Ovary (tissue), 9 donors: ENCODE results near the gene ASB2. TPM values are rescaled to one million over a fixed set of nuclear protein-coding genes. Genes with fewer than 3 reads are reported as not detected.

Source experiments
- DNase-seq, 5 donors: peaks; one replicate each; pipeline ENCODE4 v3.0.0-alpha.2; 2019 to 2020
- H3K27ac ChIP-seq, 2 donors: fragments of 200-600 bp; one replicate each; pipeline versions ENCODE4 v1.5.1 to v1.8.0; 2019 to 2022
- H3K27me3 ChIP-seq: fragments of 200-600 bp; one replicate; pipeline ENCODE4 v1.8.0; 2022
- H3K36me3 ChIP-seq: fragments of 200-600 bp; sonication (generic); one replicate; pipeline ENCODE4 v1.5.1; 2019
- H3K4me1 ChIP-seq: one replicate; pipeline ENCODE4 v1.8.1; 2013; ENCODE audit warnings: mild to moderate bottlenecking, moderate library complexity; ENCODE audit not compliant: insufficient read depth
- H3K4me3 ChIP-seq: fragments of 200-600 bp; sonication (generic); one replicate; pipeline ENCODE4 v1.5.1; 2017
- H3K9me3 ChIP-seq, 2 donors: fragments of 200-600 bp in 1 of 2; sonication (generic) in 1 of 2; one replicate each; pipeline versions ENCODE4 v1.5.1 to v1.8.1; 2013 to 2019; ENCODE audit warnings: mild to moderate bottlenecking in 1 of 2, moderate library complexity in 1 of 2
- CTCF ChIP-seq, 3 donors: fragments of 450-650 bp in 2 of 3; fragments of 200-600 bp in 1 of 3; IDR thresholded peaks; one replicate each; pipeline versions ENCODE4 v1.5.1 to v1.8.0; 2016 to 2022; ENCODE audit warnings: antibody characterized with exemption in 3 of 3, mild to moderate bottlenecking in 1 of 3
- EP300 ChIP-seq: sonication (generic); formaldehyde crosslinking; IDR thresholded peaks from one replicate; pipeline ENCODE4 v1.6.1; 2017; ENCODE audit warnings: antibody characterized with exemption
- POLR2A ChIP-seq: fragments of 450-650 bp; IDR thresholded peaks from one replicate; pipeline ENCODE4 v1.6.1; 2017; ENCODE audit warnings: antibody characterized with exemption, mild to moderate bottlenecking, moderate library complexity
- WGBS, 3 donors: extraction: QIAGEN DNeasy Blood & Tissue Kit in 1 of 3; methylation state at CpG; one replicate each; pipeline versions ENCODE4 v1.1.5 to v1.1.7; 2013 to 2017; 5-methylcytosine and 5-hydroxymethylcytosine counted together
- intact Hi-C, 4 donors: fragments of 100-400 bp; cut with DNase I; formaldehyde crosslinking; loops; one replicate each; pipeline versions ENCODE4 v1.11.0 to v1.15.1; 2022 to 2023
- polyA plus RNA-seq, 2 donors: library from polyadenylated mRNA; stranded (reverse); fragments of 200-250 nt in 1 of 2; fragments of 350-450 nt in 1 of 2; fragmentation: Illumina TruSeq in 1 of 2; extraction: RNeasy Lipid Tissue Mini Kit (QIAGEN cat#74804) in 1 of 2; gene quantifications; one replicate each; pipeline ENCODE4 v1.2.3, GENCODE V29; 2013 to 2014
- total RNA-seq, 7 donors: library from RNA; depleted of rRNA in 2 of 7; stranded (reverse); fragments of >200 nt in 2 of 7; fragmentation: NEBNext Ultra II Directional in 3 of 7; extraction: Animal tissue kit (Norgen Biotek cat#: 25700) in 3 of 7; gene quantifications; one replicate each; pipeline versions ENCODE4 v1.1.0 to v1.2.4, GENCODE V29; 2016 to 2023
- donor health status: DM: no; HTN: no; CAD: no; lungs with moderate emphysema.
- donor health status: DM: no; HTN: no; CAD: no.
- donor health status: Bipolar disorder and iron deficiency.
- donor health status: DM: yes; HTN: yes; CAD: no.
- donor health status: DM: no; HTN: no; CAD: no.
- donor health status: DM: yes; HTN: yes; CAD: no.

ASB2 gene
- total and polyA plus RNA-seq, 9 donors, result 1.3 to 25.6 (median 3.0) TPM

- intact Hi-C loops, result no loop called here
- Histone ChIP-seq H3K36me3 (no peaks in the 10 kb centered on the region), H3K4me1 (no peaks in the 10 kb centered on the region), H3K27me3 (no peaks in the 10 kb centered on the region), H3K27ac (no peak overlapping the region), H3K9me3 (no peaks in the 10 kb centered on the region), H3K4me3 (peak overlapping the region; percentile 26)
- WGBS, 3 donors, result 73 to 87% (median 74%) methylated on average over 6 of the region's 6 CpGs
- TF ChIP-seq CTCF (IDR thresholded peaks at IDR 0.05) (no peak), POLR2A (no peak), EP300 (no peak)
- no peak for DNase-seq
Measured at GRCh38 chr14:93974299-93974698, 2.1 kb downstream of the ASB2 start.

- WGBS, 3 donors, result 75 to 86% (median 84%) methylated on average over 6 of the region's 6 CpGs
- intact Hi-C loops, result no loop called here
- Histone ChIP-seq H3K9me3 (no peaks in the 10 kb centered on the region), H3K4me1 (no peaks in the 10 kb centered on the region), H3K27me3 (no peaks in the 10 kb centered on the region), H3K36me3 (no peaks in the 10 kb centered on the region), H3K4me3 (no peak overlapping the region), H3K27ac (no peak overlapping the region)
- TF ChIP-seq POLR2A (no peak), EP300 (no peak), CTCF (IDR thresholded peaks at IDR 0.05) (no peak)
- no peak for DNase-seq
Measured at GRCh38 chr14:93973607-93974006, 2.8 kb downstream of the ASB2 start.

GRCh38 chr14:93972618-93973205 is 3.7 kb downstream of the ASB2 start:
- Histone ChIP-seq H3K27ac (no peak overlapping the region), H3K9me3 (no peaks in the 10 kb centered on the region), H3K27me3 (no peaks in the 10 kb centered on the region), H3K4me3 (no peak overlapping the region), H3K4me1 (no peaks in the 10 kb centered on the region), H3K36me3 (no peaks in the 10 kb centered on the region)
- TF ChIP-seq POLR2A (no peak), EP300 (no peak), CTCF (IDR thresholded peaks at IDR 0.05) (no peak)
- 80 to 84% (median 82%) methylated on average over 4 to 6 of the region's 6 CpGs for WGBS, 3 donors
- intact Hi-C loops, result no loop called here
- DNase-seq, result no peak

GRCh38 chr14:93971635-93972027 is 4.7 kb downstream of the ASB2 start:
- Histone ChIP-seq H3K4me1 (no peaks in the 10 kb centered on the region), H3K27me3 (no peaks in the 10 kb centered on the region), H3K4me3 (no peak overlapping the region), H3K36me3 (no peaks in the 10 kb centered on the region), H3K9me3 (no peaks in the 10 kb centered on the region), H3K27ac (no peak overlapping the region)
- intact Hi-C loops, result no loop called here
- DNase-seq, result no peak
- TF ChIP-seq EP300 (no peak), POLR2A (no peak), CTCF (IDR thresholded peaks at IDR 0.05) (no peak)
- WGBS, 3 donors, result 77 to 84% (median 78%) methylated on average over 3 of the region's 3 CpGs
